GM12872 (cell line): ENCODE results near the gene LAMB1.

Experiments
- TF ChIP-seq, protein P1 (sequence below): IDR thresholded peaks from 3 replicates; pipeline ENCODE4 v1.5.1; 2011; ENCODE audit warnings: low read depth, mild to moderate bottlenecking, low read length, moderate library complexity; ENCODE audit not compliant: insufficient read depth

LAMB1 gene

DNA sequence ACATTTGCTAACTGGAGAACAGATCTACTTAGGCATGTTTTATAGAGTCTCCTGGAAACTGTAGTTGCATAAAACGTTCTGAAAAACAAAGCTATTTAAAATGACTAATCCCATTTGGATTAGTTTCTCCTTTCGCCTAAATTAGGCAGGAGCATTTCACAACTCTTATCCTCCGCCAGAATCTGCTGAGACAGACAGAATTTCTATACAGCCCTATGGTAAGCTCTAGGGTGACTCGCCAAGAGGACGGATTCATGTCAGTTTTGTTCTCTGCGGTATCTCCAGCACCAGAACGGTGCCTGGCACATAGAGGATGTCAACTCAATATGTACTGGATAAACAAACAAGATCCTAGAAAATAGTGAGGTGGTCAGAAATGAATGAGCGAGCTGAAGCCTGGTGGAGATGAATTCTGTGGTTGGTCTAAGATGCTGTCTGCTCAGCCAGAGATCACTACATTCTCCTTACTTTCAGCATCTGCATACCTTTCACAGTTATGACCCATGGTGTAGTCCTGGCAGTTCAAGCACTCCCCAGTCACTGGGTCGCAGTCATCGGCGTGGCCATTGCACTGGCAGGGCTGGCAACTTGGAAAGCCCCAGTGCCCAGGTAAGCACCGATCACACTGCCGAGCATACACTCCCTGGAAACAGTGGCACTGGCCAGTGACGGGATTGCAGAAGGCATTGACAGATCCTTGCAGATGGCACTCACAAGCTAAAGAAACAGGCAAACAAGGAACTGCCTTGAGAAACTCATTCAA is 44.0 kb downstream of the LAMB1 start:
- TF ChIP-seq, protein P1, sequence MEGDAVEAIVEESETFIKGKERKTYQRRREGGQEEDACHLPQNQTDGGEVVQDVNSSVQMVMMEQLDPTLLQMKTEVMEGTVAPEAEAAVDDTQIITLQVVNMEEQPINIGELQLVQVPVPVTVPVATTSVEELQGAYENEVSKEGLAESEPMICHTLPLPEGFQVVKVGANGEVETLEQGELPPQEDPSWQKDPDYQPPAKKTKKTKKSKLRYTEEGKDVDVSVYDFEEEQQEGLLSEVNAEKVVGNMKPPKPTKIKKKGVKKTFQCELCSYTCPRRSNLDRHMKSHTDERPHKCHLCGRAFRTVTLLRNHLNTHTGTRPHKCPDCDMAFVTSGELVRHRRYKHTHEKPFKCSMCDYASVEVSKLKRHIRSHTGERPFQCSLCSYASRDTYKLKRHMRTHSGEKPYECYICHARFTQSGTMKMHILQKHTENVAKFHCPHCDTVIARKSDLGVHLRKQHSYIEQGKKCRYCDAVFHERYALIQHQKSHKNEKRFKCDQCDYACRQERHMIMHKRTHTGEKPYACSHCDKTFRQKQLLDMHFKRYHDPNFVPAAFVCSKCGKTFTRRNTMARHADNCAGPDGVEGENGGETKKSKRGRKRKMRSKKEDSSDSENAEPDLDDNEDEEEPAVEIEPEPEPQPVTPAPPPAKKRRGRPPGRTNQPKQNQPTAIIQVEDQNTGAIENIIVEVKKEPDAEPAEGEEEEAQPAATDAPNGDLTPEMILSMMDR = no peak

DNA sequence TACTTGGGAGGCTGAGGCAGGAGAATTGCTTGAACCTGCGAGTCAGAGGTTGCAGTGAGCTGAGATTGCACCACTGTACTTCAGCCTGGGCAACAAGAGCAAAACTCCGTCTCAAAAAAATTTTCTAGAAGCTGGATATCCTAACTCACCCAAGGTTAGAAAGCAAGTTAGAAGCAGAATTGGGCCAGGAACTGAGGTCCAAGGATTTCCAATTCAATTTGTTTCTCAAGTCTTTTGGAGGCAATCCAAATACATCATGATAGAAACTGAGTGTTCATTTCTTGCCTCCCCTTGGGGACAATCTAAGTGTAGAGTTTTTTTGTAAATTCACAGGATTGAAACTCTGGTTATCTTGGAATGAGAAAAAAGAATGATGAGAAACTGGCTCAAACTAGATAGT is 45.5 kb downstream of the LAMB1 start:
- TF ChIP-seq, protein P1 = no peak

DNA sequence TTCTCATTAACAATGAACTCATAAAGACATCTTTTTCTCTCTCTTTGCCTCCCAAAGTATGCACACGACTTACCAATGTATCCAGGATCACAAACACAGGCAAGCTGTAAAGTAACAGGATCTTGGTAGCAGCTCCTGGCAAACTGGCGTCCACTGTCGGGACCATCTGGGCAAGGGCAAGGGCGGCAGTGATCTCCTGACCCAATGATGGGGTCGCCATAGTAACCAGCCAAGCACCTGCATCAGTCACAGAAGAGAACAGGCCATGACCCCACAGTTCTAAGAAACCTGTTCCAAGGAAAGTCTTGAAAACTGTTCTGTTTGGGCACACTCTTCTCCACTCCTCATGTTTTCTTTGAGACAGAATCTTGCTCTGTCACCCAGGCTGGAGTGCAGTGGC is 47.6 kb downstream of the LAMB1 start:
- TF ChIP-seq, protein P1 = no peak

DNA sequence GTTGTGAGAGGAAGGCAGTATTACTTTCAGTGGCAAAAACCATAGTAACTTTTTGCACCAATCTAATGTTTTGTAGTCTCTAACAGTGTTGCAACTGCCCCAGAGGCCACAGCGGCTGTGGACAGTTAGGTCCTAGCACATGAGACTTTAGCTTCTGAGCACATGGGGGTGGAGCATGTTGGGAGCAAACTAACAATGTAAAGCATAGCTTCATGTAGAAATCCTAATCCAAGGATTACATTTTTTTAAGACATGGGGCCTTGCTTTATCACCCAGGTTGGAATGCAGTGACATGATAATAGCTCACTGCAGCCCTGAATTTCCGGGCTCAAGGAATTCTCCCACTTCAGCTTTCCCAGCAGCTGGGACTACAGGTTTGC is 49.0 kb downstream of the LAMB1 start:
- TF ChIP-seq, protein P1 = no peak

DNA sequence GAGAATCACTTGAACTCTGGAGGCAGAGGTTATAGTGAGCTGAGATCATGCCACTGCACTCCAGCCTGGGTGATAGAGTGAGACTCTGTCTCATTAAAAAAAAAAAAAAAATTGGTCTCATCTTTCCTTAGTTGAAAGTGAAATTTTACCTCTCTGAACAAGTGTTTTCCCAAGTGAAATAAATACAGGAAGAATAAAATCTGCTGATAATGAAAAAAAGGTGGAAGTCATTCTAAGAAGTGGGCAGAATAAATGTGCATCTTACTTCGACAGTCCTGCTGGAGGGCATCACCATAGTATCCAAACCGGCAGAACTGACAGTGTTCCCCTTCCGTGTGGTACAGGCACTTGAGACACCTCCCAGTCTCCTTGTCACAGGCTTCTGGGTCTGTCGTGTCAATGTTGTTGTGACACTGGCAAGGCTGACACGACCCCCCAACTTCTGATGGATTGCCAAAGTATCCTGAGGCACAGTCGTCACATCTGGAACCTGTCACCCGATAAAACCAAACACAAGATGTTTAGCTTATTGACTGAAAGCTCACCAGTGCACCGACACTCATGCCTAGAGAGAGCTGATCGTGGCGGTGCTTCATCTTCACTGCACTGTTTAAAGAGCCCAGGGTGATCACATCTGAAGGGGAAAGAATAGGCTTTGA is 49.6 kb downstream of the LAMB1 start:
- TF ChIP-seq, protein P1 = no peak

DNA sequence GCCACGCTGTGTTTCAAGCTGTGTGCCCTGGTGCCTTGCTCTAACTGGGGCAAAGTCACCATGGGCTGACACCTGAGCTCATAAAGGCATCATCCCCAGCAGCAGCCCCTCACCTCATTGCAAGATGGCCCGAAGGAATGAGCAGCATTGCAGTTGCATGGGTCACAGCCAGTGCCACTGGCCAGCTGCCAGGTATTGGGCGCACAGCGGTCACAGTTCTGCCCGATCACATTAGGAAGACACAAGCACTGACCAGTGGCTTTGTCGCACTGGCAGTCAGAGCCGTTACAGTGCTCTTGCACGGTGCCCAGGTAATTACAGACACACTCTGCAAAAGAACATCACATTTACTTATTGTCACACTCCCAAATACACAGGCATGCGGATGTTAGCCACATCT is 51.1 kb downstream of the LAMB1 start:
- TF ChIP-seq, protein P1 = no peak

DNA sequence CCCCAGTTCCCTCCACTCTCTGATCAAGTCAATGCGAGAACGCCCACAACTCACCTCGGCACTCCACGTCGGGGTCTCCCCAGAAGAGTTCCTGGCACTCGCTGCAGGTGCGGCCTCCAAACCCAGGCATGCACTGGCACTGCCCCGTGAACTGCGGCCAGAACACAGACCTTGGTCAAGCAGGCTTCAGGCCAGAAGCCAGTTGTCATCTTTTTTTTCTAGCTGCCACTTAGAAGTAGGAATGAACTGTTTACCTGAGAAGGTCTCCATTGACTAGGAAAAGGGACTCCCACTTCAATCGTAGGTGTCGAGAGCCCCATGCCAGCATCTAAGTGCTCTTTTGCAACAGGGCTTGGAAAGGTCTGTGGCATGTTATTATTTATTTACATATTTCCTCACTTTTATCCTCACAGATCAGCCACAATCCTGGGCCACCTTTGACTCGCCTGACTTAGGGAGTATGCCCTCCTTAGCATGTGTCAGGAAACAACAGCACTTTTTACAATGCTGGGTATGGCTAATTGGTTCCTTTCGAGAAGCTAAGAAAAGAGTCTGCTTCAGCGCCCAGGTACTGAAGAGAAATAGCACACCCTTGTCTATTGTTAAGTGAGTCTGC is 51.7 kb downstream of the LAMB1 start:
- TF ChIP-seq, protein P1 = no peak
